ENCODE measurements around the gene ARFGAP3.
"Not testable (repeated sequence)": the region's sequence is repeated elsewhere in the genome, so short reads cannot be mapped to it uniquely, and the experiment has no call there.

Gene ARFGAP3

GRCh38 chr22:42770941-42771647 lies 86.0 kb downstream of the ARFGAP3 start:
- Mint-ChIP-seq H3K36me3 (ENCODE audit: low read depth) (no peaks in the 10 kb centered on the region), H3K9me3 (no peaks in the 10 kb centered on the region), H3K27me3 (peaks cover 9% of the 10 kb centered on the region), H3K4me1 (ENCODE audit: low read depth) (no peaks in the 10 kb centered on the region), H3K4me3 (no peak overlapping the region), H3K27ac (no peak overlapping the region)
- DNase-seq: no peak

DNA sequence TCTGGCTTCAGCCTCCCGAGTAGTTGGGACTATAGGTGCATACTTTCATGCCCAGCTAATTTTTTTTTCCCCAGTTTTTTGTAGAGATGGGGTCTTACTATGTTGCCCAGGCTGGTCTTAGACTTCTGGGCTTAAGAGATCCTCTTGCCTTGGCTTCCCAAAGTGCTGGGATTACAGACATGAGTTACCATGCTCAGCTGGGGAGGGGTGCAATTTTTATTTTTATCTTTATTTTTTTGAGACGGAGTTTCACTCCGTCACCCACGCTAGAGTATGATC lies 86.7 kb downstream of the ARFGAP3 start:
- Mint-ChIP-seq H3K4me1 (ENCODE audit: low read depth) (no peaks in the 10 kb centered on the region), H3K27ac (no peak overlapping the region), H3K4me3 (no peak overlapping the region), H3K9me3 (no peaks in the 10 kb centered on the region), H3K27me3 (peaks cover 14% of the 10 kb centered on the region), H3K36me3 (ENCODE audit: low read depth) (no peaks in the 10 kb centered on the region)
- no peak for DNase-seq

GRCh38 chr22:42769574-42770447 lies 87.3 kb downstream of the ARFGAP3 start:
- no peak overlapping the region for H3K27ac Mint-ChIP-seq

DNA sequence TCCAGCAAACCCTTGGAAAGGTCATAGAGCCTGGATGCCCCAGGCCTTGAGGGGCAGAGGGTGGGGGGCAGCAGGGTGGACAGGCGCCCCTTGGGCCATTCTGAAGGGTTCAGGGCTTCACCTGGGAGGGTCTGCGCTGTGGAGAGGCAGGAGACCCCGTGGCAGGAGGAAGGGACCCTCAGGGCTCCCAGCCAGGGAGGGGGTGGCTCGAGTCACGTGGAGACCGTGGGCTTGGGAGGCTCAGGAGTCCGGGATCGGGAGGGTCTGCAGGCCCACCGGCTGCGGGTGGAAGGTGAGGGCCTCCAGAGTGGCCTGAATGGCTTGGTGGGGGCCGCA lies 87.9 kb downstream of the ARFGAP3 start:
- H3K27me3 Mint-ChIP-seq: peaks cover 14% of the 10 kb centered on the region
- H3K27ac Mint-ChIP-seq: no peak overlapping the region
- H3K4me3 Mint-ChIP-seq: no peak overlapping the region
- DNase-seq: no peak
- no peaks in the 10 kb centered on the region for H3K9me3 Mint-ChIP-seq
- no peaks in the 10 kb centered on the region for H3K36me3 Mint-ChIP-seq (ENCODE audit: low read depth)
- H3K4me1 Mint-ChIP-seq (ENCODE audit: low read depth): no peaks in the 10 kb centered on the region

More at GRCh38 chr22:42769574-42770447, 87.3 kb downstream of the ARFGAP3 start:
- no peaks in the 10 kb centered on the region for H3K9me3 Mint-ChIP-seq
- no peaks in the 10 kb centered on the region for H3K36me3 Mint-ChIP-seq (ENCODE audit: low read depth)
- no peak for DNase-seq
- peaks cover 14% of the 10 kb centered on the region for H3K27me3 Mint-ChIP-seq
- H3K4me3 Mint-ChIP-seq: no peak overlapping the region
- no peaks in the 10 kb centered on the region for H3K4me1 Mint-ChIP-seq (ENCODE audit: low read depth)

- H3K36me3 Mint-ChIP-seq (ENCODE audit: low read depth): no peaks in the 10 kb centered on the region
- H3K27ac Mint-ChIP-seq: no peak overlapping the region
- peaks cover 14% of the 10 kb centered on the region for H3K27me3 Mint-ChIP-seq
- no peaks in the 10 kb centered on the region for H3K4me1 Mint-ChIP-seq (ENCODE audit: low read depth)
- H3K9me3 Mint-ChIP-seq: no peaks in the 10 kb centered on the region
- no peak overlapping the region for H3K4me3 Mint-ChIP-seq
- no peak for DNase-seq
Observed at GRCh38 chr22:42768385-42769035, 88.6 kb downstream of the ARFGAP3 start.

DNA sequence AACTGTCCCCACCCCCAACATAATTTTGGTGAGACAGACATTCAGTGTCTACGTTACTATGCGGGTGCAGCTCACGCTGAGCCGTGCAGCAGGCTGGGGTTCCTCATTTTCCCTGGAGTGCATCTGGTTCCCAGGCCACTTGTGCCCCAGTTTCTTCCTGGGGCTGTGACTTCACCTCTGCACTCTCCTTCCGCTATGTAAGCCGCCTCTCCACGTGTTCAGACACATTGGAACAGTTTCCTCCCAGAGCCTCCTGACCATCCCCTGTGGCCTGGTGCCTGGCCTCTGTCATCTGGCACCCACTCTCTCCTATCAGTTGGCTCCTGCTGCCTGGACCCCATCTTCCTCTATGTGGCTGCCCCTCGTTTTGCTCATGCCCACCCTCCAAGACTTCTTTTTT lies 90.2 kb downstream of the ARFGAP3 start:
- Mint-ChIP-seq H3K27me3 (peaks cover 11% of the 10 kb centered on the region), H3K27ac (no peak overlapping the region), H3K4me1 (ENCODE audit: low read depth) (no peaks in the 10 kb centered on the region), H3K4me3 (no peak overlapping the region), H3K36me3 (ENCODE audit: low read depth) (no peaks in the 10 kb centered on the region), H3K9me3 (no peaks in the 10 kb centered on the region)
- DNase-seq: no peak

- Mint-ChIP-seq H3K4me1 (ENCODE audit: low read depth) (no peaks in the 10 kb centered on the region), H3K4me3 (no peak overlapping the region), H3K36me3 (ENCODE audit: low read depth) (no peaks in the 10 kb centered on the region), H3K9me3 (no peaks in the 10 kb centered on the region), H3K27ac (no peak overlapping the region), H3K27me3 (peaks cover 11% of the 10 kb centered on the region)
- no peak for DNase-seq
Observed at GRCh38 chr22:42764895-42765363, 92.1 kb downstream of the ARFGAP3 start.

DNA sequence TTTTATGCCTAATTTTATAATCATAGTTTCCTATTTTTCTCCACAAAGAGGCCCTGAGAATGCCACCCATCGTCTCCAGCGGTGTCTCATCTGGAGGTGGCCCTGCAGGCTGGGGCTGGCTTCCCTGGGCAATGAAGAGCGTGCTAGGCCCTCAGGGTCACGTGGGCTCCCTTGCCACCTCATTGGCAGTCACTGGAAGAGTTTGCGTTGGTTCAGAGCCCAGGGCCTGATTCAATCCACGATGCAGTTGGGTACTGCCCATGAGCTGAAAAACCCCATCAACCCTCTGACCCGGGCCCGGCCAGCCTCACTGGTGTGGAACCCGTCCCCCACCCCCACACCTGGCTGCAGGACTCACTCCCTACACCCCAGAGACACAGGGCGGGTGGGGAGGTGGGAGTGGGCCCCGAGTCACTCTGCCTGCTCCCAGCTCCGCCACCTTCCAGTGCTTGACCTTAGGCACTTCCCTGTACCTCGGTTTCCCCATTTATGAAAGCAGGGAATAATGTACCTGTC lies 93.0 kb downstream of the ARFGAP3 start:
- DNase-seq: no peak
- H3K9me3 Mint-ChIP-seq: no peaks in the 10 kb centered on the region
- no peak overlapping the region for H3K27ac Mint-ChIP-seq
- H3K27me3 Mint-ChIP-seq: peaks cover 11% of the 10 kb centered on the region
- no peaks in the 10 kb centered on the region for H3K36me3 Mint-ChIP-seq (ENCODE audit: low read depth)
- H3K4me1 Mint-ChIP-seq (ENCODE audit: low read depth): no peaks in the 10 kb centered on the region
- no peak overlapping the region for H3K4me3 Mint-ChIP-seq

DNA sequence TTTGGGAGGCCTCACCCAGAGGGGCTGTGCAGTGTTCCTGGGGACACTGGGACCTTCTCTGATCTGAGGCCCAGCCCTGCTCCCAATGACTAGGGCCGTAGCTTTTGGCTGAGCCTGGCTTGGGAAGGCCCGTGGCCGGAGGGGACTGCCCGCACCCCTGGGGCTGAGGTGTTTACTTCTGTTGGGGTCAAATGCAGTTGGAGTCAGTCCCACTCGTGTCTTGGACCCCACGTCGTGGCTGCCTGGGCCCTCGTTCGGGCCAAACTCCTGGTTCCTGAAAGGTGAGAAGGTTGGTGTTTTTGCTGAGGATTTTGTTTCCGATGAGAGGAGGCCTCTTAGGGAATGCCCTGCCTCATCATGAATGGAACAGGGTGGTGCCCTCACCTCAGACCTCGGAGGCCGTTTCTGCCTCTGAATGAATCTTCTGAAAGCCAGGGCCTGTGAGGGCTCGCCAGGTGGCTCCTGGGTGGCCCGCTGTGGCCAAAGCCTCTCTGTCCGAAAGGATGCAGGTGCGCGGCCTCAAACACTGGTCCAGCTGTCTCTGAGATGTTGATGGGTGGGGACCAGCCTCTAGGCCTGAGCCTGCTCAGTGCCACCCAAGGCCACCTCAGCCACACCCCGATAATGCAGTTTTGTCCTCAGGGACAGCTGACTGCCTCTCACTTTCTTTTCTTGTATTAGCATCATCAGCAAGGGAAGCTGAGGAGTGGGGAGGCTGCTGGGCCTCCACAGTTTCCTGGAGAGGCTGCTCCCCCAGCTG lies 96.1 kb downstream of the ARFGAP3 start:
- no peak for DNase-seq
- H3K36me3 Mint-ChIP-seq (ENCODE audit: low read depth): no peaks in the 10 kb centered on the region
- H3K27me3 Mint-ChIP-seq: peaks cover 4% of the 10 kb centered on the region
- H3K27ac Mint-ChIP-seq: no peak overlapping the region
- no peak overlapping the region for H3K4me3 Mint-ChIP-seq
- no peaks in the 10 kb centered on the region for H3K9me3 Mint-ChIP-seq
- no peaks in the 10 kb centered on the region for H3K4me1 Mint-ChIP-seq (ENCODE audit: low read depth)

DNA sequence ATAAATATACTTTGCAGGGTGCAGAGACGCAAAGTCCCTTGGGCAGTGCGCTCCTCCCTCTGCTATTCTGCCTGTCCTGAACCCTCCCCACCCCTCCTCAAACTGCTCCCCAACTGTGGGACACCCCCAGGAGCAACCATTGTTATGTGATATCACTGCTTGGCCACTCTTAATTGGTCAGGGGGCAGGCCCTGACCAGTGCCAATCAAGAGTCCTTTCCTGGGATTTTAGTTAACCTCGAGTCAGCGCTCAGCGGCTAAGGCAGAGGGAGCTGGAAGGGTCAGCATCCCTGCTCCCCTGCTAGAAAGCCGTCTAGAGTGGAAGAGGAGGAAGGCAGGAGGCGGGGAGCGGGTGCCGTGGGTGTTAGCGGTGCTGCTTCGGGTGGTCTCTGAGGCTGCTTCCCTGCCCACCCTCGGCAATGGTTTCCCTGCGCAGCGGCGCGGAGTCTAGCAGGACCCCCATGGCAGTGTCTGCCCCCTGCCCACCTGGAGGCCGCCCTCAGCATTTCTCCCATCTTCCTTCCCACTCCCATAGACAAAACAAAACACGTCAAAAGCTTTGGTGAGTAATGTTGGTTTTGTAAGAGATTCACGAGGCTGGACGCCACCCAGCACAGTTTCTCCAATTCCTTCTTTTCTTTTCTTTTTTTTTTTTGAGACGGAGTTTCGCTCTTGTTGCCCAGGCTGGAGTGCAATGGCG lies 98.0 kb downstream of the ARFGAP3 start:
- H3K4me1 Mint-ChIP-seq (ENCODE audit: low read depth): no peaks in the 10 kb centered on the region
- H3K27ac Mint-ChIP-seq: no peak overlapping the region
- H3K27me3 Mint-ChIP-seq: no peaks in the 10 kb centered on the region
- no peaks in the 10 kb centered on the region for H3K36me3 Mint-ChIP-seq (ENCODE audit: low read depth)
- no peak for DNase-seq
- H3K9me3 Mint-ChIP-seq: no peaks in the 10 kb centered on the region
- H3K4me3 Mint-ChIP-seq: no peak overlapping the region

GRCh38 chr22:42755553-42755952 lies 101.5 kb downstream of the ARFGAP3 start:
- H3K4me1 Mint-ChIP-seq (ENCODE audit: low read depth); H3K9me3 Mint-ChIP-seq; H3K36me3 Mint-ChIP-seq (ENCODE audit: low read depth); H3K4me3 Mint-ChIP-seq; DNase-seq; H3K27me3 Mint-ChIP-seq; H3K27ac Mint-ChIP-seq: not testable (repeated sequence)

- H3K9me3 Mint-ChIP-seq; H3K4me1 Mint-ChIP-seq (ENCODE audit: low read depth); H3K27ac Mint-ChIP-seq; H3K36me3 Mint-ChIP-seq (ENCODE audit: low read depth); DNase-seq; H3K4me3 Mint-ChIP-seq; H3K27me3 Mint-ChIP-seq: not testable (repeated sequence)
Observed at GRCh38 chr22:42755121-42755520, 102.0 kb downstream of the ARFGAP3 start.

- no peak overlapping the region for H3K27ac Mint-ChIP-seq
- DNase-seq: no peak
- H3K9me3 Mint-ChIP-seq: no peaks in the 10 kb centered on the region
- H3K4me1 Mint-ChIP-seq (ENCODE audit: low read depth): peaks cover 2% of the 10 kb centered on the region
- no peaks in the 10 kb centered on the region for H3K36me3 Mint-ChIP-seq (ENCODE audit: low read depth)
- H3K27me3 Mint-ChIP-seq: no peaks in the 10 kb centered on the region
- H3K4me3 Mint-ChIP-seq: no peak overlapping the region
Observed at GRCh38 chr22:42754658-42755057, 102.4 kb downstream of the ARFGAP3 start.

- Mint-ChIP-seq H3K27me3 (no peaks in the 10 kb centered on the region), H3K27ac (no peak overlapping the region), H3K36me3 (ENCODE audit: low read depth) (no peaks in the 10 kb centered on the region), H3K4me1 (ENCODE audit: low read depth) (peaks cover 2% of the 10 kb centered on the region), H3K9me3 (no peaks in the 10 kb centered on the region), H3K4me3 (no peak overlapping the region)
- no peak for DNase-seq
Observed at GRCh38 chr22:42752912-42753311, 104.2 kb downstream of the ARFGAP3 start.
